Calu3 (cell line): ENCODE measurements around the gene WWOX. TPM values are rescaled to one million over a fixed set of nuclear protein-coding genes. Genes with fewer than 3 reads are reported as not detected.

Experiments
- BruUV-seq: library from RNA; stranded (reverse); fragments of 400-500 nt; replicated peaks from 2 replicates; lab custom pipeline; 2021; lab: Mats Ljungman, UMichigan
- CTCF ChIA-PET: fragments of 300-600 bp; sonication (Branson Sonifier 250); formaldehyde crosslinking; loops from one replicate; lab custom pipeline; 2022; ENCODE audit warnings: antibody characterized with exemption; lab: Charles Lee
- DNase-seq: peaks from one replicate; pipeline ENCODE4 v3.0.0; 2022
- H3K27ac Mint-ChIP-seq: one replicate; pipeline ENCODE4 v1.8.0; 2022; ENCODE audit warnings: mixed read lengths; ENCODE audit not compliant: unreplicated experiment
- H3K27me3 Mint-ChIP-seq: one replicate; pipeline ENCODE4 v1.8.0; 2022; ENCODE audit warnings: mixed read lengths; ENCODE audit not compliant: unreplicated experiment
- H3K36me3 Mint-ChIP-seq: one replicate; pipeline ENCODE4 v1.8.0; 2022; ENCODE audit warnings: mild to moderate bottlenecking, moderate library complexity, mixed read lengths; ENCODE audit not compliant: insufficient read depth, unreplicated experiment
- H3K4me1 Mint-ChIP-seq: one replicate; pipeline ENCODE4 v1.8.0; 2022; ENCODE audit warnings: mild to moderate bottlenecking, low read depth, mixed read lengths; ENCODE audit not compliant: unreplicated experiment
- H3K4me3 Mint-ChIP-seq: one replicate; pipeline ENCODE4 v1.8.0; 2022; ENCODE audit warnings: mild to moderate bottlenecking, low read depth, moderate library complexity, mixed read lengths; ENCODE audit not compliant: unreplicated experiment
- H3K9me3 Mint-ChIP-seq: one replicate; pipeline ENCODE4 v1.8.0; 2022; ENCODE audit warnings: low read depth, mixed read lengths; ENCODE audit not compliant: unreplicated experiment
- intact Hi-C: fragments of 100-400 bp; cut with micrococcal nuclease; formaldehyde crosslinking; loops from one replicate; pipeline ENCODE4 v1.10.0; 2022; ENCODE audit not compliant: unreplicated experiment
- total RNA-seq: library from RNA; stranded (reverse); gene quantifications from 2 replicates; pipeline ENCODE4 v1.2.3, GENCODE V29; 2022
- TF ChIP-seq, protein P1 (sequence below): fragments of 200-600 bp; IDR thresholded peaks from one replicate; pipeline ENCODE4 v1.8.0; 2022; ENCODE audit warnings: antibody characterized with exemption; ENCODE audit not compliant: unreplicated experiment

Gene WWOX
- total RNA-seq, 1 experiment from 2014 or later = 33.5 TPM

DNA sequence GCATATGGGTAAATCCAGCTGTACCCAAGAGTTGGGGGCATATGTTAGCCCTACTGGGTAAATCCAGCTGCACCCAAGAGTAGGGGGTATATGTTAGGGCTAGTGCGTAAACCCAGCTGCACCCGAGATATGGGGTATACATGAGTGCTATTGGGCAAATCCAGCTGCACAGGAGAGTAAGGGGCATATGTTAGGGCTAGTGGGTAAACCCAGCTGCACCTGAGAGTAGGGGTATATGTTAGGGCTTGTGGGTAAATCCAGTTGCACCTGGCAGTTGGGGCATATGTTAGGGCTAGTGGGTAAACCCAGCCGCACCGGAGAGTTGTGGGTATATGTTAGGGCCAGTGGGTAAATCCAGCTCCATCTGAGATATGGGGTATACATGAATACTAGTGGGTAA, 80.9 kb downstream of the WWOX start:
- CTCF ChIA-PET = interaction anchor here (0.6 kb wide), 1 partner anchor 748 kb away, joined by 6 read pairs; no protein-coding TSS in a partner anchor
- TF ChIP-seq, protein P1, sequence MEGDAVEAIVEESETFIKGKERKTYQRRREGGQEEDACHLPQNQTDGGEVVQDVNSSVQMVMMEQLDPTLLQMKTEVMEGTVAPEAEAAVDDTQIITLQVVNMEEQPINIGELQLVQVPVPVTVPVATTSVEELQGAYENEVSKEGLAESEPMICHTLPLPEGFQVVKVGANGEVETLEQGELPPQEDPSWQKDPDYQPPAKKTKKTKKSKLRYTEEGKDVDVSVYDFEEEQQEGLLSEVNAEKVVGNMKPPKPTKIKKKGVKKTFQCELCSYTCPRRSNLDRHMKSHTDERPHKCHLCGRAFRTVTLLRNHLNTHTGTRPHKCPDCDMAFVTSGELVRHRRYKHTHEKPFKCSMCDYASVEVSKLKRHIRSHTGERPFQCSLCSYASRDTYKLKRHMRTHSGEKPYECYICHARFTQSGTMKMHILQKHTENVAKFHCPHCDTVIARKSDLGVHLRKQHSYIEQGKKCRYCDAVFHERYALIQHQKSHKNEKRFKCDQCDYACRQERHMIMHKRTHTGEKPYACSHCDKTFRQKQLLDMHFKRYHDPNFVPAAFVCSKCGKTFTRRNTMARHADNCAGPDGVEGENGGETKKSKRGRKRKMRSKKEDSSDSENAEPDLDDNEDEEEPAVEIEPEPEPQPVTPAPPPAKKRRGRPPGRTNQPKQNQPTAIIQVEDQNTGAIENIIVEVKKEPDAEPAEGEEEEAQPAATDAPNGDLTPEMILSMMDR = no peak
- Mint-ChIP-seq H3K36me3 (no peaks in the 10 kb centered on the region), H3K4me3 (no peak overlapping the region), H3K4me1 (no peaks in the 10 kb centered on the region), H3K27me3 (no peaks in the 10 kb centered on the region), H3K9me3 (no peaks in the 10 kb centered on the region), H3K27ac (no peak overlapping the region)
- intact Hi-C loops = no loop called here
- no TSS peak for BruUV-seq
- DNase-seq = no peak

DNA sequence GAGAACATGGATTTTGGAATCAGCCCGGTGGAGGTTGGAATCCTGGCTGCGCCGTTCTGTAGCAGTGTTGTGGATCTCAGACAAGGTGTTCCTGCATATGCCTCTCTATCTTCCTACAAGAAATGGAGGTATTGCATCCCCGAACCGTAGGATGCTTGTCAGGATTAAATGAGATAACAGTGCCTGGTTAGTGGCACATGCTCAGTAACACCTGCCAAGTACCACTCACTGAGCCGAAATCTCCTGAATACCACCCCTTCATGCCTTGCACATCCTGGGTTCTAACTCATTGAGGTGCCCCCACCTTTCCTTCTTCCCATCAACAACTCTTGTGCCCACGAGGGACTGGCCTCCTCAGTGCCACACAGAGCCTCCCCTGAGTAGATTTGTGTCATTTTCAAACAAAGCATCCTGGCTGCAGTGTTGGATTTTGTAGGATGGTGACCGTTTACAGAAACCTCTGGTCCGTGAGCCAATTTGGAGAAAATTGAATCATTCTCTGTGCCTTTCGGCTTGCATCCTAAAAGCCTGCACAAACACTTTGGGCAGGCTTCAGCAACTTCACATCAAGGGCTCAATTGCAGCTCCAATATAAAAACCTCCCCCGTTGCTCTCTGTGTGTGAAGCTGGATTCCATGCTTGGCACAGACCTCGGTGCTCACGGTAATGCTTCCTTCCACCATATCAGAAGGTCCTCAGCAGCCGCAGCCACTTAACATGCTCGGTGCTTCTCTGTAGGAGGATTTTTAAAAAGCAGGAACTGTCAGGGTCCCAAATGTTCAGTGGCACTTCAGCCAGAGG, 84.2 kb downstream of the WWOX start:
- no peaks in the 10 kb centered on the region for H3K27me3 Mint-ChIP-seq
- TF ChIP-seq, protein P1 = no peak
- DNase-seq = no peak
- H3K36me3 Mint-ChIP-seq = no peaks in the 10 kb centered on the region
- intact Hi-C loops = no loop called here
- H3K27ac Mint-ChIP-seq = no peak overlapping the region
- no TSS peak for BruUV-seq
- no peaks in the 10 kb centered on the region for H3K9me3 Mint-ChIP-seq
- CTCF ChIA-PET = no interaction called here
- no peak overlapping the region for H3K4me3 Mint-ChIP-seq
- H3K4me1 Mint-ChIP-seq = no peaks in the 10 kb centered on the region

DNA sequence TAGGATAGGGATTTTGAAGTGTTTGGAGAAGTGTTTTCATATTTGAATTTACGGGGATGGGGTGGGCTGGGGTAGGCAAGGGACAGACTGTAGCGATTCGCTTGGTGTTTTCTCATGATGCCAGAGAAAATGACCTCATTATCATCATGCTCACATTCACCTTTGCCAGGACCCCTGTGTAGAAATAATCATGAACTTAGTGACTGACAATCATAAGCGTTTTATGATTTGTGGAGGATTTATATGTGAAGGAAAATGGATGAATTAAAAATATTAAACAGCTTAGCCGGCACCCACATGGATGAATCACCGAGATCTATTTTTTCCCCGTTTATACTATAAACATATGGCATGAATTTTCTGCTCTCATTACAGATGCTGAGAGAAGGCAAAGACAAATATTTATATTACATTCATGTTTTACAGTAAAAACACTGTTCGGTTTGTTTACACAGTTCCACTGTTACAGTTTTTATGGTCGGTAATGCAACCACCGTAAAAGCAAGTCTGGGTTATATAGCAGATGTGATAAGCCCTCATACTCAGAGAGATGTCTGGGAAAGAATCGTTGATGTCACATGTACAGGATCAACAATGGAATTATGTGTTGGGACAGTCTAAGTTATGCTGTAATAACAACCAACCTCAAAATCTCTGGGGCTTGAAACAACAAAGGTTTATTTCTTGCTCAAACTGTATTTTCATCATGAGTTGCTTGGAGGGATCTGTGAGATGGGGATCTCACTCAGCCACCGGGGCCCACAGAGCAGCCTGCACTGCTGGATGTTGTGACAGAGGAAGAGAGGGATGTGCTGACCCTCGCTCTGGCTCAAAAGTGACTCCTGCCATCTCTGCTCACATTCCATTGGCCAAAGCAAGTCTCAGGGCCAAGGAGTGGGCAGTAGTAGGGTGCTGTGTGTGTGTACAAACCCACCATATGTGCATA, 85.1 kb downstream of the WWOX start:
- no peaks in the 10 kb centered on the region for H3K9me3 Mint-ChIP-seq
- no peaks in the 10 kb centered on the region for H3K27me3 Mint-ChIP-seq
- DNase-seq = no peak
- H3K27ac Mint-ChIP-seq = no peak overlapping the region
- H3K36me3 Mint-ChIP-seq = no peaks in the 10 kb centered on the region
- no peaks in the 10 kb centered on the region for H3K4me1 Mint-ChIP-seq
- H3K4me3 Mint-ChIP-seq = no peak overlapping the region
- TF ChIP-seq, protein P1 = no peak
- BruUV-seq = no TSS peak
- CTCF ChIA-PET = no interaction called here
- intact Hi-C loops = no loop called here

DNA sequence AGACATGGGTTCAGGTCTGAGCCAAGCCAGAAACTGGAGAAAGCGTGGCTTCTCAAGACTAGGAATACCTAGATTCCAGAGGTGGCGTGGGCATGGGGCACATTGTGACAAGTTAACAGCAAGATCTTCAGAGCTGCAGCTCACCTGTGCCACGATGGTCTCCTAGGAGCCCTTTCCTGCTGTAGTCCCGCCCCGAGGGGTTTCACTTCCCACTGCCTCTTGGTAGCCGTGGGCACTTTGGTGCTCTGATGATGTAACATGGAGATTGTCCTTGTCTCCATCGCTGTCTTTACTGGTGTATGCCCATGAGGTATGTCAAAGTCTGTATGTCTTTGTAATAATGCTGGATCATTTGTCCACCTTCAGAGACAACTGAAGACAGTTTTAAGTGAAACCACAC, 89.7 kb downstream of the WWOX start:
- TF ChIP-seq, protein P1 = no peak
- Mint-ChIP-seq H3K27me3 (no peaks in the 10 kb centered on the region), H3K9me3 (no peaks in the 10 kb centered on the region), H3K4me1 (no peaks in the 10 kb centered on the region), H3K36me3 (no peaks in the 10 kb centered on the region), H3K27ac (no peak overlapping the region), H3K4me3 (no peak overlapping the region)
- intact Hi-C loops = no loop called here
- DNase-seq = no peak
- CTCF ChIA-PET = interaction anchor here (1.4 kb wide), 1 partner anchor 23 kb away, joined by 3 read pairs; no protein-coding TSS in a partner anchor
- BruUV-seq = no TSS peak
